ENCODE results near the gene MIB1. TPM values are rescaled to one million over a fixed set of nuclear protein-coding genes. Genes with fewer than 3 reads are reported as not detected.

Gene MIB1
- total RNA-seq, 1 experiment from 2014 or later: 48.8 TPM

GRCh38 chr18:21908711-21909110 lies 168.1 kb downstream of the MIB1 start:
- no peak overlapping the region for H2BK20ac ChIP-seq (ENCODE audit: low read depth, low read length, poor library complexity, severe bottlenecking)
- H3K4me2 ChIP-seq (ENCODE audit: insufficient read depth, insufficient read length, low read length): no peak overlapping the region
- H3K9me3 Mint-ChIP-seq: no peaks in the 10 kb centered on the region; a peak in 1 of 5 replicates
- H3K18ac ChIP-seq (ENCODE audit: insufficient read length, low read depth, low read length): no peak overlapping the region
- TF ChIP-seq CTCF (conservative IDR thresholded peaks at IDR 0.05): no peak
- H3K56ac ChIP-seq (ENCODE audit: insufficient read length, low read depth, low read length): no peak overlapping the region
- H4K20me1 ChIP-seq (ENCODE audit: control insufficient read depth, insufficient read depth, insufficient read length): no peaks in the 10 kb centered on the region
- no peaks in the 10 kb centered on the region for H3K79me2 ChIP-seq (ENCODE audit: insufficient read depth, low read length)
- H3K9ac ChIP-seq (ENCODE audit: extremely low read depth, insufficient read length, low read length): no peak overlapping the region
- H3K4me1 Mint-ChIP-seq: peaks cover 3 to 9% of the 10 kb centered on the region in 2 experiments; a peak in 2 of 4 replicates
- H3K27me3 ChIP-seq (ENCODE audit: insufficient read depth, low read length): peaks cover 10% of the 10 kb centered on the region
- peaks cover 94% of the 10 kb centered on the region for H3K27me3 Mint-ChIP-seq (ENCODE audit: low read depth)
- no peak overlapping the region for H2BK120ac ChIP-seq (ENCODE audit: low read depth, low read length, poor library complexity, severe bottlenecking)
- H4K91ac ChIP-seq (ENCODE audit: insufficient read length, low read depth, low read length): no peak overlapping the region
- no peak overlapping the region for H3K4ac ChIP-seq (ENCODE audit: low read depth, low read length)
- H3K36me3 Mint-ChIP-seq (ENCODE audit: insufficient read depth in 1 of 3, low read depth in 3 of 3): no peaks in the 10 kb centered on the region
- H3K4me3 Mint-ChIP-seq: no peak overlapping the region
- no peak overlapping the region for H3K14ac ChIP-seq (ENCODE audit: insufficient read depth, low read length)
- DNase-seq: no peak
- no peak overlapping the region for H3T11ph ChIP-seq (ENCODE audit: low read length)
- no peaks in the 10 kb centered on the region for H3K79me1 ChIP-seq (ENCODE audit: insufficient read depth, low read depth, low read length, poor library complexity, severe bottlenecking)
- no peak overlapping the region for H2BK12ac ChIP-seq (ENCODE audit: insufficient read length, low read depth, low read length)
- H4K5ac ChIP-seq (ENCODE audit: insufficient read length, low read depth, low read length): no peak overlapping the region
- H2BK15ac ChIP-seq (ENCODE audit: low read depth, low read length): no peak overlapping the region
- no peak overlapping the region for H3K27ac Mint-ChIP-seq
- peaks cover 2% of the 10 kb centered on the region; the same call in 1 of the 2 replicates for H3K4me1 ChIP-seq (ENCODE audit: insufficient read depth, low read length)
- H3K9me3 ChIP-seq (ENCODE audit: control insufficient read depth, low read depth, low read length): no peaks in the 10 kb centered on the region
- no peak overlapping the region for H3K27ac ChIP-seq (ENCODE audit: insufficient read length, low read depth, low read length)
- H3K23ac ChIP-seq (ENCODE audit: insufficient read length, low read depth, low read length): no peak overlapping the region
- no peak overlapping the region for H2AFZ ChIP-seq (ENCODE audit: low read length)
- H4K8ac ChIP-seq (replicated peaks; ENCODE audit: insufficient read length, low read depth, low read length): no peak overlapping the region
- no peak overlapping the region for H2BK5ac ChIP-seq (ENCODE audit: insufficient read length, low read length)
- no peaks in the 10 kb centered on the region for H3K23me2 ChIP-seq (ENCODE audit: insufficient read length, low read depth, low read length, poor library complexity, severe bottlenecking)
- no peak overlapping the region for H2AK5ac ChIP-seq (ENCODE audit: insufficient read length, low read length)

Measured in H9 (cell line).